Left ventricle myocardium superior (tissue), 1 donor: ENCODE measurements around the gene SLC25A29. TPM values are rescaled to one million over a fixed set of nuclear protein-coding genes. Genes with fewer than 3 reads are reported as not detected.
"Not testable (repeated sequence)": the region's sequence is repeated elsewhere in the genome, so short reads cannot be mapped to it uniquely, and the experiment has no call there.

Experiments used
- ATAC-seq: fragments of 200-7000 bp; cut with Tn5 transposase; one replicate; pipeline ENCODE4 v1.9.1; 2020; ENCODE audit warnings: mild to moderate bottlenecking, moderate library complexity
- DNase-seq: peaks from one replicate; pipeline ENCODE4 v3.0.0-alpha.2; 2020
- intact Hi-C: fragments of 100-400 bp; cut with micrococcal nuclease; formaldehyde crosslinking; loops from one replicate; pipeline ENCODE4 v1.11.0; 2022
- long read RNA-seq: library from polyadenylated mRNA; unstranded; transcript quantifications from one replicate; pipeline ENCODE4 v2.0.0, GENCODE V29; 2021
- total RNA-seq: library from RNA; stranded (reverse); fragmentation: NEBNext Ultra II Directional; extraction: Animal tissue kit (Norgen Biotek cat#: 25700); gene quantifications from one replicate; pipeline ENCODE4 v1.2.1, GENCODE V29; 2021
- donor health status: DM: no; HTN: yes; CAD: no; lungs with severe emphysema.

The SLC25A29 gene, protein sequence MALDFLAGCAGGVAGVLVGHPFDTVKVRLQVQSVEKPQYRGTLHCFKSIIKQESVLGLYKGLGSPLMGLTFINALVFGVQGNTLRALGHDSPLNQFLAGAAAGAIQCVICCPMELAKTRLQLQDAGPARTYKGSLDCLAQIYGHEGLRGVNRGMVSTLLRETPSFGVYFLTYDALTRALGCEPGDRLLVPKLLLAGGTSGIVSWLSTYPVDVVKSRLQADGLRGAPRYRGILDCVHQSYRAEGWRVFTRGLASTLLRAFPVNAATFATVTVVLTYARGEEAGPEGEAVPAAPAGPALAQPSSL
- total RNA-seq, result 16.5 TPM
- long read RNA-seq, full-length matches to known transcripts, result 29 of 46 reads
- long read RNA-seq, partial matches to known transcripts, result 1 of 46 reads
- long read RNA-seq, other reads (novel, unspliced or antisense), result 16 of 46 reads

DNA sequence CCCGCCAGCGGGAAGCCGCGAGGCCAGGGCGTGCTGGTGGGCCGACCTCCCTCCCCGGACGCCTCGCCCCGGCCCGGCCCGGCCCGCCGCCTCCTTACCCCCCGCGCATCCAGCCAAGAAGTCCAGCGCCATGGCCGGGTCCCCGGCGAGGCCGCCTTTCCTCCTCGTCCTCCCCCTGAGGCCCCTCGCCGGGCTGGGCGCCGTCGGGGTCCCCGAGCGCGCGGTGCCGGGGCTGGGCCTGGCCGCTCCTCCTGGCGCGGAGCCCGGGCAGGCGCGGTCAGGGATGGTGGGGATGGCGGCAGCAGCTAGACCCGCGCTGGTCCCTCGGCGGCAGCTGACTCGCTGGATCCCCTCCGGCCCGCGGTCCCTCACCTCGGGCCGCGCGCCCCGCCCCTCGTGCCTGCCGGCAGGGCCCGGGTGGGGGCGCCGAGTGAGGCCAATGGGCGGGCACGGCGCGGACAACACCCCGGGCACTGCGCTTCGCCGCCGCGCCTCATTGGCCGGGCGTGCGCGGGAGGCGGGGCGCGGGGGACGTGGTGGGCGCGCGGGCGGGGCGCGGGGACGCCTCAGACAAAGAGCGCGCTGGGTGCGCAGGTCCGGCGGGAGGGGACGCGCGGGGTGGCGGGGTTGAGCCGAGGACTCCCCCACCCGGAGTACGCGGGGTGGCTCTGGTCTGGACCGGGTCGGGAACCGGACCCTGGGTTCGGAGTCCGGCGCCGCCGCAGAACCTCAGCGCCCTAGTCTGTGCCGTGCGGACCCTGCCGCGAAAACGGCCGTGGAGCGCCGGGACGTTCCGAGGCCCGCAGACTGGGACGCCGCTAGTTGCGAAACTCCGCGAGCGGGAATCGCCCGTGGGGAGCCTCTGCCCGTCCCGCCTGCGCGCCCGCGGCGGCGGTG lies at the start of gene SLC25A29:
TSS of gene SLC25A29 (minus strand) at position 344 of the 897 bp plus-strand sequence. CDS start at position 132, 212 bp downstream.
- peak; percentile 96 for DNase-seq
- peak; percentile 93 for ATAC-seq
- intact Hi-C loops, result no loop called here

- DNase-seq, result no peak
- ATAC-seq, result no peak
- intact Hi-C loops, result no loop called here
These were observed 44.7 kb upstream of the SLC25A29 start for GRCh38 chr14:100350986-100351385.

DNA sequence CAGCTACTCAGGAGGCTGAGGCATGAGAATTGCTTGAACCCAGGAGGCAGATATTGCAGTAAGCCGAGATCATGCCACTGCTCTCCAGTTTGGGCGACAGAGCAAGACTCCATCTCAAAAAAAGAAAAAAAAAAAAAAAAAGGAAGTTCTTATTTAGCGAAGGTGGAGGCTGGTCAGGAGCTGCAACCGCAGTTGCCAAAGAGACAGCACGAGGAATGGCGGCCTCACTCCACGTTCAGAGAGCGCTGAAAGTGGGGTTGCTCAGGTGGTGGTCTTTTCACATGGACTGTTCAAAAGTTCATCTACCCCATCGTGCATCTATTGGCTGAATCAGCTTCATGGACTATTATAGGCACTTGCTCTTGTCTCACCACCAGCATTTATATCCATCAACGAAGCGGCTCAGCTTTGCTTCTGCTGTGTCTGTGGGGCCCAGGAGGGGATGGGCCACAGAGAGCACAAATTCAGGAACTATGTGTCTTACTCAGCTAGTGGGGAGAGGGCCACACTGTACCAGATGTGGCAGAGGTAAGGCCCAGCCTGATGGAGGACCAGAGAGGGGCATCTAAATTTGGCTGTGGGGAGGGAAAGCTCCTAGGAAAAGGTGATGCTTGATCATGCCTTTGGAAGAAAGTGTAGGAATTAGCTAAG lies 44.2 kb upstream of the SLC25A29 start:
- intact Hi-C loops, result no loop called here
- no peak for ATAC-seq
- no peak for DNase-seq

- no peak for ATAC-seq
These were observed 42.8 kb upstream of the SLC25A29 start for GRCh38 chr14:100348784-100349685.

DNA sequence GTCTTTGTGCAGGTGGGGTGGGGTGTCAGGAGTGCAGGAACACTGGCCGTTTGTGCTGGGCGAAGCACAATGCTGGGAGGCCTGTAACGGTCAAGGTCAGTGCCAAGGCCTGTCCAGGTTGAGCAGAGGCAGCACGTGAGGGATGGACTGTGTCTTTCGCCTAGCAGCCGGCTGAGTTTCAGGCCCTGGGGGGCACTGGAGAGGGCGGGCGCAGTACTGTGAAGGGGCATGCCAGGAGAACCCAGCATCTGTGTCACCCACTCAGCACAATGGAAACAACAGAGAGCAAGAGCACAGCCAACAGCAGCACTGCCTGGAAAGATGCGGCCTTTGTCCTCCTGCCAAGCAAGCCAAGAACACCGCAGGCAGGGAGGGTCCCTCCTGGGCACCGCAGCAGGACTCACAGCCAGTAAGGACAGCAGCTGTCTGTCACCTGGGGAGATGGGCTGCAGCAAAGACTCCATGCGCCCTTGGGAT lies 42.0 kb upstream of the SLC25A29 start:
- ATAC-seq, result no peak
- intact Hi-C loops, result no loop called here
- no peak for DNase-seq

More at GRCh38 chr14:100348784-100349685, 42.8 kb upstream of the SLC25A29 start:
- intact Hi-C loops, result no loop called here
- DNase-seq, result no peak

GRCh38 chr14:100346306-100347091 lies 40.3 kb upstream of the SLC25A29 start:
- intact Hi-C loops, result no loop called here
- no peak for DNase-seq
- no peak for ATAC-seq

- ATAC-seq (no peak), DNase-seq (no peak)
These were observed 39.5 kb upstream of the SLC25A29 start for GRCh38 chr14:100345711-100346110.

GRCh38 chr14:100344657-100345056 lies 38.4 kb upstream of the SLC25A29 start:
- intact Hi-C loops, DNase-seq, ATAC-seq: not testable (repeated sequence)

More at GRCh38 chr14:100345711-100346110, 39.5 kb upstream of the SLC25A29 start:
- intact Hi-C loops, result no loop called here

DNA sequence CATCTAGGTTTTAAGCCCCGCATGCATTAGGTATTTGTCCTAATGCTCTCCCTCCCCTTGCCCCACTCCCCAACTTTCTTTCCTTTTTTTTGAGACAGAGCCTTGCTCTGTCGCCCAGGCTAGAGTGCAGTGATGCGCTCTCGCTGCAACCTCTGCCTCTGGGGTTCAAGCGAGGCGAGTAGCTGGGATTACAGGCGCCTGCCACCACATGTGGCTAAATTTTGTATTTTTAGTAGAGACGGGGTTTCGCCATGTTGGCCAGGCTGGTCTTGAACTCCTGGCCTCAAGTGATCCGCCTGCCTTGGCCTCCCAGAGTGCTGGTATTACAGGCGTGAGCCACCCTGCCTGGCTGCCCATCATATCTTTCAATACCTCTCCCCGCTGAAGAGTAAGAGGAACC lies 36.6 kb upstream of the SLC25A29 start:
- DNase-seq, ATAC-seq, intact Hi-C loops: not testable (repeated sequence)

DNA sequence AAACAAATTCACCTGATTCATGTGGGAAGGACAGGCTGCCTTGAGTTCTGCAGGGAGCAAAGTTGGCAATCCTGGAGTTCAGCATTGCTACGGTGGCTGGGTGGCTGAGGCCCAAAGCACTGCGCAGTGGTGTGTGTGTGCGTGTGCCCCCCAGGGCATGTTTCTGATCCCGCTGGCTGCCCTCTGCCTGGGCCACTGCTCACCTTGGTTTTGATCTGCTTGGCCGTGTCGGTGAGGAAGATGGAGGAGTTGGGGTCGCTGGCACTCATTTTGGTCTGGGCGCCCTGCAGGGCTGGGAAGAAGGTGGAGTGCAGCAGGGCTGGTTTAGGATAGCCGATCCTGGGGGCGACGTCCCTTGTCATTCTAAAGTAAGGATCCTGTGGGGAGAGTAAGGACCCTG lies 36.0 kb upstream of the SLC25A29 start:
- intact Hi-C loops, result no loop called here
- ATAC-seq (no peak), DNase-seq (no peak)

- intact Hi-C loops, result no loop called here
- DNase-seq (no peak), ATAC-seq (peak; percentile 79)
These were observed 35.2 kb upstream of the SLC25A29 start for GRCh38 chr14:100341301-100342031.

GRCh38 chr14:100340423-100340813 lies 34.2 kb upstream of the SLC25A29 start:
- ATAC-seq (peak; percentile 75), DNase-seq (no peak)
- intact Hi-C loops, result no loop called here

GRCh38 chr14:100339766-100340422 lies 33.6 kb upstream of the SLC25A29 start:
- no peak for ATAC-seq
- intact Hi-C loops, result no loop called here
- DNase-seq, result no peak

- ATAC-seq (no peak), DNase-seq (no peak)
- intact Hi-C loops, result no loop called here
These were observed 30.6 kb upstream of the SLC25A29 start for GRCh38 chr14:100336618-100337530.

DNA sequence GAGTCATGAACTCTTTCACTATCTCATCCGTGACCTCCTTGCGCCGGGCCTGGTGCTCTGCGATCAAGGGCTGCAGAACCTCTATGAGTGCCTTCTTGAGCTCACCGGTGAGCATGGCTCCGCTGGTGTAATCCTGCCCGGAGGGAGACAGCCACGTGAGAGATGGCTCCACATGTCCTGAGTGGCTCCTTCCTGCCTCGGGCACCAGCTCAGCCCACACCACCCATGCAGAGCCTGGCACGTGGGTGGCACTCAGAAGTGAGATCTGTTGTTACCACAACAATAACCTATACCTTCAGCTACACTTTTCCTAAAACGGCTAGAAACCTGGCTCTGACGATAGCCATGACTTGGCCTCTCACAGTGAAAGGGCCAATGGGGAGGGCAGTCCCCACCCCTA lies 28.7 kb upstream of the SLC25A29 start:
- intact Hi-C loops, result no loop called here
- ATAC-seq (no peak), DNase-seq (no peak)
